Astrocyte of the spinal cord (primary cell): ENCODE measurements around the gene HEMK1.

Experiments used
- DNase-seq: peaks from one replicate; pipeline ENCODE4 v3.0.0; 2011; ENCODE audit warnings: low read depth, low spot score
- H3K4me3 ChIP-seq: 2 replicates; pipeline ENCODE4 v1.5.1; 2011; ENCODE audit warnings: low read depth, mild to moderate bottlenecking, low read length, moderate library complexity
- in situ Hi-C: cut with HindIII; loops from 2 replicates; pipeline ENCODE4 v1.10.0; 2017; ENCODE audit warnings: low sequenced_read_pairs
- TF ChIP-seq, protein P1 (sequence below): IDR thresholded peaks from 2 replicates; pipeline ENCODE4 v1.5.1; 2012; ENCODE audit warnings: low read depth, mild to moderate bottlenecking, low read length, inconsistent platforms

The HEMK1 gene

DNA sequence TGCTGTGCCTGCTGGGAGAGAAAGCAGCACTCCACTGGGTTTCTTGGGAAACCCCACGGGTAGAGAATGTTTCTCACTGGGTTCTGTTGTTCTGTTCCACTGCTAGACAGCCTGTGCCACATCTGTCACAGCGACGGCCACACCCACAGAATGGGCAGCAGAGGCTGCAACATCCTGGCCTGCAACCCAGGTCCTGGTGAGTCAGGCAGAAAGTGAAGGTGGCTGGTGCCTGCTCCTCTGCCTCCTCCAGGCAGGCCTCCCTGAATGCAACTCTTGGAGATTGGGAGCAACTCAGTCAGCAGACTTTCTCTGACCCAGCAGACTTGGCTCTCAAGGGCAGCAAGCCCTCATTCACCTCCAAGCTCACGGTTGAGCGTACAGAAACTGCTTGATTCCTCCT, 14.8 kb upstream of the HEMK1 start:
- in situ Hi-C loops: no loop called here
- DNase-seq: no peak
- TF ChIP-seq, protein P1, sequence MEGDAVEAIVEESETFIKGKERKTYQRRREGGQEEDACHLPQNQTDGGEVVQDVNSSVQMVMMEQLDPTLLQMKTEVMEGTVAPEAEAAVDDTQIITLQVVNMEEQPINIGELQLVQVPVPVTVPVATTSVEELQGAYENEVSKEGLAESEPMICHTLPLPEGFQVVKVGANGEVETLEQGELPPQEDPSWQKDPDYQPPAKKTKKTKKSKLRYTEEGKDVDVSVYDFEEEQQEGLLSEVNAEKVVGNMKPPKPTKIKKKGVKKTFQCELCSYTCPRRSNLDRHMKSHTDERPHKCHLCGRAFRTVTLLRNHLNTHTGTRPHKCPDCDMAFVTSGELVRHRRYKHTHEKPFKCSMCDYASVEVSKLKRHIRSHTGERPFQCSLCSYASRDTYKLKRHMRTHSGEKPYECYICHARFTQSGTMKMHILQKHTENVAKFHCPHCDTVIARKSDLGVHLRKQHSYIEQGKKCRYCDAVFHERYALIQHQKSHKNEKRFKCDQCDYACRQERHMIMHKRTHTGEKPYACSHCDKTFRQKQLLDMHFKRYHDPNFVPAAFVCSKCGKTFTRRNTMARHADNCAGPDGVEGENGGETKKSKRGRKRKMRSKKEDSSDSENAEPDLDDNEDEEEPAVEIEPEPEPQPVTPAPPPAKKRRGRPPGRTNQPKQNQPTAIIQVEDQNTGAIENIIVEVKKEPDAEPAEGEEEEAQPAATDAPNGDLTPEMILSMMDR: no peak
- H3K4me3 ChIP-seq: no peak overlapping the region

DNA sequence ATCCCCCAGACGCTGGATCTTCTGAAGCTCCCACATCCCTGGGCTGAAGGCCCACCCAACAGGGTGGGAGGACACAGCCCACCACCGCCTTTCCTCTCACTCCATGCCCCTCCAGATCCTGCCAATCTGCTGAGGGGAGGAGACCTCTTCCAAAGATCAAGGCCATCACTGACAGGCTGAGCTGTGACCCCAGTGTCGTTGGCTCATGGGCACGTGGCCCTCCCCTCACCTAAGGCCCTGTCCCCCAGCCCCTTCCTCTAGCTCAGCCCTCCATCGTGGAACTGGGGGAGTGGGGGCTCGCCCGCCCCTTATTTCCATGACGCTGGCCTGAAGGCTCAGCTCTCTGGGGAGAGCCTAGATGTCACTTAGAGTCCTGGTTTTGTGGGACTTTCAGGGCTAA, 12.2 kb upstream of the HEMK1 start:
- H3K4me3 ChIP-seq: no peak overlapping the region
- no peak for DNase-seq
- in situ Hi-C loops: no loop called here
- TF ChIP-seq, protein P1: no peak

DNA sequence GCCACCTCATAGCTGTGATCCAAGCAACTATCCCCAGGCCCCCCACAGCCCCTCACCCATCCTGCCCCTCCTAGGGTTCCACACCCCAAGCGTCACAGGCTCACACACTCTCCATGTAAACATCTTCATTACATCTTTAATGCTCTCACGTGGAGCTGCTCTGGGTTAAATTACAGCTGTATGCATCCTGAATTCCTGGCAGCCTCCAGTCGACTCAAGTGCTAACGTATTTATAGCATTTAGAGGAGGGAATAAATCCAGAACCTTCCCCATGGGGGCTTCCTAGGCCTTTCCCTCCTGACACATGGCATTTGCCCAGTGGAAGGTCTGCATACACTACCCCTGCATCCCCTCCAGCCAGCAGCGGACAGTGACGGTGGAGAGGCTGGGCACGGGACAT, 11.4 kb upstream of the HEMK1 start:
- no peak overlapping the region for H3K4me3 ChIP-seq
- in situ Hi-C loops: no loop called here
- TF ChIP-seq, protein P1: no peak
- DNase-seq: no peak

DNA sequence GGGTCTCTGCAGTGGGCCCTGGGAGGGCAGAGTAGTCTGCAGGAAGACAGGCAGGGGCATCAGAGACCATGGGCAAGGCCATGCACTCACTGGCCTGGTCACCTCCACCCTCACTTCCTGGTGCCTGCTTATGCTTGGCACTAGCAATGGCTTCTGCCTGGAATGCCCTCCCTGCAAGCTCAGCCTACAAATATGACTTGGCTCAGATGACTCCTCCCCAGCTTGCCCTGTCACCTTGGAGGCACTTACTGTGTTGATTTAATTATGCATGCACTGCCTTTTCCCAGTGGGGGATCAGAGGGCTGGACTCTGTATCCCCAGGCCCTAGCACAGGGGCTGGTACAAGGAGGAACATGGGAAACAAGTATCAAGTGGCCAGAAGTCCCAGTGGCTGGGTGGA, 9.6 kb upstream of the HEMK1 start:
- in situ Hi-C loops: no loop called here
- DNase-seq: no peak
- H3K4me3 ChIP-seq: no peak overlapping the region
- TF ChIP-seq, protein P1: no peak

DNA sequence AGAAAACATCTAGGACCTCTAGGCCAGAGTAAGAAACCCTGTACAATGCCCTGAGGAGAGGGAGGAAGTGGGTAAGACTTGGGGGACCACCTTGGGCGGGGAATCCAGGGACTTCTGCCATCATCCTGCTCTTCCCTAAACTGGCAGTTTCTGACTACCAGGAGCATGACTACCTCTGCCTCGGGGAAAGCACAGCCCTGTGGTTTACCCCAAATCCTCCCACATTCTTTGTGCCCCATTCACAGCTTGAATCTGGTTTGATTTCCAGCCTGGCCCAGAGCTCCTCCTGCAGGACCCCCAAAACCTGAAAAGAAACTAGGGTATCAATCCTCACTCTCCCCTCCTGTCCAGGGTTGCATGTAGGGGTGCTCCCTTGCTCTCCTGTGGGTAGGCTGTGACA, 6.5 kb upstream of the HEMK1 start:
- TF ChIP-seq, protein P1: no peak
- in situ Hi-C loops: no loop called here
- peak; percentile 21 for DNase-seq
- H3K4me3 ChIP-seq: no peak overlapping the region

DNA sequence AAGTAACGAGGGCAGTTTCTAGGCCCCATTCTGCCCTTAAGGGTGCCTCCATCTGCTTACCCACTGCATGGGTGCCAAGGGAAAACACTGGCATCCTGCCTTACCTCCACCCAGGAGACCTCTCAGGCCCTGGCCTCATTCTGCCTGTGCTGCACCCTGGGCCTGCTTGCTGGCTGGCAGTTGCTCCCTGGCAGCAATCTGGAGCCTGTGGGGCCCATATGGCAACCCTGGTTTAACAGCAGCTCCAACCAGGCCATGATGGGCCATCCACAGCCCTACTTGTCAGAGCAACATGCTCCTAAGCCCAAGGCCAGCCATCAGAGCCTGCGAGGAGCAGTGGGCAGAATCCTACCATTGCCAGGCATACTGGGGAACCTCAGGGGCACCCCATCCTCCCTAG, 5.5 kb upstream of the HEMK1 start:
- DNase-seq: no peak
- in situ Hi-C loops: no loop called here
- TF ChIP-seq, protein P1: no peak
- no peak overlapping the region for H3K4me3 ChIP-seq

DNA sequence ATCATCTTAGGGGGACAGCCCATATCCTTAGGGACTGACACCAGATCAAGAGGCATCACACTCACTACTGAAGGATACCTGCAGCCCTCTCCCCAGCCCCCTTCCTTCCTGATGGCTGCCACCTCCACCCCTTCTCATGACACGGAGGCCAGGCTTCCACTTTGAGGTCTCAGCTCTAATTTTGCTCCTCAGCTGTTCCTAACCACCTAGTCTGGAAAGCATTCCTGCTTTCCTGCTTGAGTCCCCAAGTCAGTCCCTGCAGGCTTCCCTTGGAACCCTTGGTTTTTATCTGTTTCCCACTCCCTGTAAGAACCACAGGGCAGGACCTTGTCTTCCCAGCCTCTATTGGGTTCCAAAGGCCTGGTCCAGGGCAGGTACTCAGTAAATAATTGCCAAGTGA, 5.0 kb upstream of the HEMK1 start:
- no peak overlapping the region for H3K4me3 ChIP-seq
- TF ChIP-seq, protein P1: no peak
- DNase-seq: no peak
- in situ Hi-C loops: no loop called here
